HT1080 (cell line): ENCODE measurements around the gene ACACB. TPM values are rescaled to one million over a fixed set of nuclear protein-coding genes. Genes with fewer than 3 reads are reported as not detected.

Experiments
- DNase-seq: peaks from one replicate; pipeline ENCODE4 v3.0.0-alpha.2; 2015; ENCODE audit warnings: low read depth
- polyA plus RNA-seq, 2 experiments: library from polyadenylated mRNA; depleted of rRNA; stranded (reverse); fragments of >200 nt; gene quantifications; 2 replicates each; pipeline ENCODE4 v1.2.3, GENCODE V29; 2015
- total RNA-seq: library from RNA; depleted of rRNA; stranded (reverse); fragments of >200 nt; shearing (Covaris generic); gene quantifications from 2 replicates; pipeline ENCODE4 v1.2.3, GENCODE V29; 2014; rRNA removed

The ACACB gene
- total RNA-seq = 1.2 and 2.0 TPM in 2 replicates
- polyA plus RNA-seq (2015; cell fraction: cytosol; rRNA removed) = 0.16 and 0.71 TPM in 2 replicates
- polyA plus RNA-seq (2015; cell fraction: nucleus; rRNA removed) = 1.7 and 2.0 TPM in 2 replicates

GRCh38 chr12:109115758-109116610 lies at the start of gene ACACB:
TSS of gene ACACB (plus strand) at chr12:109116587. CDS start at chr12:109139406, 22,819 bp downstream.
- DNase-seq = peak; percentile 13

- no peak for DNase-seq
Measured at GRCh38 chr12:109069307-109070271, 46.8 kb upstream of the ACACB start.

- DNase-seq = no peak
Measured at GRCh38 chr12:109074866-109075265, 41.5 kb upstream of the ACACB start.

- DNase-seq = no peak
Measured at GRCh38 chr12:109082751-109083150, 33.6 kb upstream of the ACACB start.

DNA sequence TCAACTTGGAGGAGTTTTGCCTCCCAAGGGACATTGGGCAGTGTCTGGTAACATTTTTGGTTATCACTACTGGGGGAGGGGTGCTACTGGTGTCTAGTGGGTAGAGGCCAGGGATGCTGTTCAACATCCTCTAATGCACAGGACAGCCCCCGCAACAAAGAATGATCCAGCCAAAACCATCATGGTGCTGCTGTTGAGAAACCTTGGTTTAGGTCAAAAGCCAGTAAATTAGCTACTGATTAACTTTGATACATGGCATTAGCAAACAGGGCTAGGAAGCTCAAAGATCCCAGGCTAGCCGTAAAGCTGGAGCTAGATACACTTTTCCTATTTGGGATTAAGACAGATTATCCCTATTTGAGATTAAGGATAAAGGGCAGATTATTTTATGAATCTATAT lies 32.0 kb upstream of the ACACB start:
- DNase-seq = no peak

DNA sequence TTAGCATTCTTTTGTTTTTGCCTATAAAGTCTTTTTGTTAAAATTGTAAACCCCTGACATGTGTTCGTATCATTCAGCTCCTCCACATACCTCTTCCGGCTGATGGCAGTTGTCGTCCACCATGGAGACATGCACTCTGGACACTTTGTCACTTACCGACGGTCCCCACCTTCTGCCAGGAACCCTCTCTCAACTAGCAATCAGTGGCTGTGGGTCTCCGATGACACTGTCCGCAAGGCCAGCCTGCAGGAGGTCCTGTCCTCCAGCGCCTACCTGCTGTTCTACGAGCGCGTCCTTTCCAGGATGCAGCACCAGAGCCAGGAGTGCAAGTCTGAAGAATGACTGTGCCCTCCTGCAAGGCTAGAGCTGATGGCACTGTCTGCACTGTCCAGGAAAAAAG lies 30.8 kb upstream of the ACACB start:
- DNase-seq = no peak

DNA sequence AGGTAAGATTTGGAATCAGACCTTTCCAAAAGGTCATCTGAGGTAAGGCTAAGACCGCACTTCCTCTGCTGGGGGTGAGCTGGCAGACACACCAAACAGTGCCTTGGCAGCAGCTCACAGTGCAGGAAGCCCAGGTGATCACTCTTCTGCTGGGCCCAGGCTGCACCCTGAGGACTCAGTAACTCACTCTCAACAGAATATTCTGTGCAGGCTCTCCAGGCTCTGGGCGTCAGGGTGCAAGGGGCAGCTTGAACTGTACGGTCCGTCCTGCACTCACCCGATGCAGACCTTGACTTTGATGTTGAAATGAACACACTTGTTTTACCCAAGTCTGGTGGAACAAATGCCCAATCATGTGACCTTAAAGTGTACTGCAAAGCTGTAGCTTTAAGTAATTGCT lies 29.1 kb upstream of the ACACB start:
- DNase-seq = no peak

- DNase-seq = peak; percentile 67
Measured at GRCh38 chr12:109088818-109089217, 27.6 kb upstream of the ACACB start.

DNA sequence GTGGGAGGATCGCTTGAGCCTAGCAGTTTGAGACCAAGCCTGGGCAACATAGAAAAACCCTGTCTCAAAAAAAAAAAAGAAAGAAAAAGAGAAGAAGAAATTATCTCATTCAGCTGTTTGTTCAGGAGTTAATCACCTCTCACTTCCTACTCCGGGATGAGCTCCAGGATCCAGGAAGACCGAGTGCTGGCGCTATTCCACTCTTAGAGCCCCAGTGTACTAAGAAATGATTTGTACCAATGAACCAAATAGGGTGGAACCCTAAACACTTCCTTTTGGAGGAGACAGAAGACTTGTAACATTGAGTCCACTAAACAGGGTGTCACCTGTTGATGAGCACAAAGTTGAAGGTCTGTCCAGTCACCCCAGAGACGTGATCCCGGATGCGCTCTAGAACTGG lies 26.7 kb upstream of the ACACB start:
- no peak for DNase-seq

- no peak for DNase-seq
Measured at GRCh38 chr12:109092497-109093021, 23.8 kb upstream of the ACACB start.

- DNase-seq = peak; percentile 91
Measured at GRCh38 chr12:109093022-109093918, 23.1 kb upstream of the ACACB start, which contains the start of gene ALKBH2. TSS of gene ALKBH2 (minus strand) at chr12:109093472. CDS start at chr12:109092786, 686 bp downstream.

DNA sequence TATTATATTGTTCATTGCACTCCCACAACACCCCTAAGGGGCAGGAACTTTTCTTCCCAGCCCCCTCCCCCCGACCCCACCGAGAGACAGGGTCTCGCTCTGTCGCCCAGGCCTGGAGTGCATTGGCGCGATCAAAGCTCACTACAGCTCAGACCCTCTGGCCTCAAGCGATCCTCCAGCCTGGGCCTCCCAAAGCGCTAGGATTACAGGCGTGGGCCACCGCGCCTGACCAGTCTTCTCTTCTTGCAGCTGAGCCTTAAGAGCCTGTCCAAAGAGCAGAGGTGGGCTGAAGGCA lies 19.3 kb upstream of the ACACB start:
- no peak for DNase-seq

DNA sequence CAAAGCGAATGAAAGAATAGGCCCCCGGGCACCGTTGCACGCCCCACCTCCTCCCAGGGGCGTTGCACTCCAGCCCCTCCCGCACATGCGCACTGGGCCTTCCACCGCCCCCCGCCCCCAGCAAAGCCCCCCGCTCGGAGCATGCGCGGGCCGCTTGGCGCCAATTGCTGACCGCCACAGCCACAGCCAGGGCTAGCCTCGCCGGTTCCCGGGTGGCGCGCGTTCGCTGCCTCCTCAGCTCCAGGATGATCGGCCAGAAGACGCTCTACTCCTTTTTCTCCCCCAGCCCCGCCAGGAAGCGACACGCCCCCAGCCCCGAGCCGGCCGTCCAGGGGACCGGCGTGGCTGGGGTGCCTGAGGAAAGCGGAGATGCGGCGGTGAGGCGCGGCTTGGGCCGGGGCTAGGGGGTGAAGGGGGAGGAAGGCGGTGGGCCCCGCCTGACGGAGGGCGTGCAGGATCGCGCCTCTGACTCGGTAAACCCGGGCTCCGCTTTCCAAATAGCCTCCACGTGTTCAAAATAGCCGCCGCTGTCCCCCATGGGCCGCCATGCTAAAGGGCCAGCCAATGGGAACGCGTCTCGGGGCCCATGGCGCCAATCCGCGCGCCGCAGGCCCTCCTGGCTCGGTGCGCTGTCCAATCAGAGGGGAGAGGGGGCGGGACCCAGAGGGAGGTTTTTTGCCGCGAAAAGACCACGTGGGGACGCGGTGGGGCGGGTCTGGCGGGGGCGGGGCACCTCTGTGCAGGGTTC lies 18.8 kb upstream of the ACACB start, which contains the start of gene UNG:
TSS of gene UNG (plus strand) at position 163 of the 748 bp plus-strand sequence. CDS start at position 246, 83 bp downstream.
- DNase-seq = peak; percentile 88

DNA sequence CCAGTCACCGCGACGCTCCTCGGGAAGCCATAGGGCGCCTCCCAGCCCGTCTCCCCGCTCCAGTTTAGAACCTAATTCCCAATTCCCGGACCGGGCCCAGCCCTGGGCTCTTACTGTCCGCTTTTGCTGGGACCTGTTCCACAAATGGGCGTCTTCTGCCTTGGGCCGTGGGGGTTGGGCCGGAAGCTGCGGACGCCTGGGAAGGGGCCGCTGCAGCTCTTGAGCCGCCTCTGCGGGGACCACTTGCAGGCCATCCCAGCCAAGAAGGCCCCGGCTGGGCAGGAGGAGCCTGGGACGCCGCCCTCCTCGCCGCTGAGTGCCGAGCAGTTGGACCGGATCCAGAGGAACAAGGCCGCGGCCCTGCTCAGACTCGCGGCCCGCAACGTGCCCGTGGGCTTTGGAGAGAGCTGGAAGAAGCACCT lies 18.2 kb upstream of the ACACB start:
- no peak for DNase-seq

GRCh38 chr12:109098651-109099050 lies 17.7 kb upstream of the ACACB start:
- DNase-seq = no peak

DNA sequence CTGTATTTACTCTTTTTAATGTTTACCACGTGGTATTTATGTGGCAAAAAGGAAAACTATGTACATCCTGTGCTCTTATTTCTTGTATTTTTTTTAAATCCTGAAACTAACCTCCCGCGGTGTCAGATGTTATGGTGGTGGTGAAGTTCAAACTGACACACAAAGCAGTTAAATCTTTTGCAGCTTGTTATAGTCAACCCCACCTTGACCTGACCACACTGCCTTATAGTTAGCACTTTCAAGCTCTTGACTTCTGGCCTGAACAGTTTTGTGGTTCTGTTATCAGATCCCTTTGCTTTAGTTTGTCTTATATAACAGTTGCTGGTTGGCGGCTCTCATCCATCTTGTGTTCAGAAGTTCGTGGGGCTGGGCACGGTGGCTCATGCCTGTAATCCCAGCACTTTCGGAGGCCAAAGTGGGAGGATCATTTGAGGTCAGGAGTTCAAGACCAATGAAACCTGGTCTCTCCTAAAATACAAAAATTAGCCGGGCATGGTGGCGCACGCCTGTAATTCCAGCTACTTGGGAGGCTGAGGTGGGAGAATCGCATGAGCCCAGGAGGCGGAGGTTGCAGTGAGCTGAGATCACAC lies 16.9 kb upstream of the ACACB start:
- DNase-seq = no peak

DNA sequence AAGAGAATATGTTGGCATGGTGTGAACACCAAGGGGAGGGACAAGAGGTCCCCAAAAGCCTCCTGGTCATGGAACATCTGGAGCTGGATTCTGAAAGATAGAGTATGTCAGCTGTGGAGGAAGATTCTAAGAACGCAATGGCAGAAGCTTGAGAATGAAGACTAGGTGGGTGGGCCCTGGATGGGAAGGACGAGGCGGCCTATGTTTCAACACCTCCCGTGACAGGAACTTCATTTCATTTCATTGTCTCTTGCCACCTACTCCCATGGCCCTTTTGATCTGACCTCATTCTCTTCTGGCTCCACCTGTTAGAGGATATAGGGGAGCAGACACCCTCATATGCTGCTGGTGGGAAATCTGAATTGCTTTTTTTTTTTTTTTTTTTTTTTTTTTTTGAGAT lies 15.6 kb upstream of the ACACB start:
- no peak for DNase-seq

DNA sequence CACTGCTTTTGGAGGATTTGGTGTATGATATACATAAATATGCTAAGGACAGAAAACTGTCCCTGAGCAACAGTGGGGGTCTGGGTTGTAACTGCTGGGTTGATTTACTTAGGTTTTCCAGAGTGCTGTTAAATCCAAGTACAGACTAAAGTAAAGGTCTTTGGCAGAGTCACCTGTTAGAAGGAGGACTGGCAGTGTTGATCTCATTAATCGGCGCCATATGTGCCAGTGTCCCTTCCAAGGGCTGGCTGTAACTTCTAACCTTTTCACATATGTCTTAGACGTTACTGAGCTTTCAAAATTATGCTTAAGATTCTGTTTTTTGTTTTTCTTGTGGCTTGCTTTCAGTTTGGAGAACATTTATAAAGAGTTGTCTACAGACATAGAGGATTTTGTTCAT lies 13.9 kb upstream of the ACACB start:
- no peak for DNase-seq

DNA sequence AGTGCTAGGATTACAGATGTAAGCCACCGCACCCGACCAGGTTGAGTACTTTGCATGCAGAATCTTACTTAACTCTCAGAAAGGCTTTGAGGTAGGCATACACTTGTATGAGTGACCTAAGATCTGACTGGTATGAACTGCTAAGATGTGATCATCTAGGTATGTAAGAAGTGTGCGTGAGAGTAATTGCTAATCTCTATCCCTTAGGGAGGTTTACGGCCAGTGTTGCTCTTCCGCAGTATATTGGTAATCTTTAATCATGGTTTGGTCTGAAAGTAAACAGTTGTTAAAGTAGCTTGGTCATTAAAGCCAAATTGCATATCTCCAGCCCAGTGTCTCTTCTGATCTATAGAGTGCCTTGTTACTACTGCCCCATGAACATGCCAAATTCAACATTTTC lies 11.2 kb upstream of the ACACB start:
- no peak for DNase-seq
